Midbrain (tissue), 1 donor: ENCODE results near the gene SDE2.
A peak's percentile ranks its signal among the peaks of the same experiment; 100 is the strongest.
"Not testable (repeated sequence)": the region's sequence is repeated elsewhere in the genome, so short reads cannot be mapped to it uniquely, and the experiment has no call there.

Source experiments
- DNase-seq: peaks from one replicate; lab custom pipeline; 2025; lab: John Stamatoyannopoulos, UW

The SDE2 gene

DNA sequence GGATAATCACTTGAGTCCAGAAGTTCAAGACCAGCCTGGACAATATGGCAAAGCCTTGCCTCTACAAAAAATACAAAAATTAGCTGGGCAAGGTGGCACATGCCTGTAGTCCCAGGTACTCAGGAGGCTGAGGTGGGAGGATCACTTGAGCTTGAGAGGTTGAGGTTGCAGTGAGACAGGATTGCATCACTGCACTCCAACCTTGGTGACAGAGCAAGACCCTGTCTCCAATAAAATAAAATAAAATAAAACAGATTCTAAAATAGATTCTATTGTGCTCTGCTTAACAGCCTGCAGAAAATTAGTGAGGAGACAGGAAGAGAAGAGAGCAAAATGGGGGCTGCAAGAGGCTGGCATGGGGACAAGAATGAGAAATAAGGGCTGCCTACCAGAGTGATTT is 7.5 kb upstream of the SDE2 start:
- no peak for DNase-seq

DNA sequence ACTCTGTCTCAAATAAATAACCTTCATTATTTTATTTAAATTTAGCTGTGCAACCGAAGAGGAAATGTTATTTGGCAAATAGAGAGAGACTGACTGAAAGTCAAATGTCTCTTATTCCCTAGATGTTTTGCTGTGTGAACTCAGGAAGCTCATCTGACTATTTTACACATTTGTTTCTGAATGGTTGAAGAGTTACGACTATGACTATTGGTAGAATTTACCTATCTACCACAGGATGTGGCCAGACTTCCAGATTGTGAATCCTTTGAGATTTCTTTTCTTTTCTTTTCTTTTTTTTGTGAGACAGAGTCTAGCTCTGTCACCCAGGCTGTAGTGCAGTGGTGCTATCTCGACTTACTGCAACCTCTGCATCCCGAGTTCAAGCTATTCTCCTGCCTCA is 5.3 kb upstream of the SDE2 start:
- DNase-seq, result no peak

DNA sequence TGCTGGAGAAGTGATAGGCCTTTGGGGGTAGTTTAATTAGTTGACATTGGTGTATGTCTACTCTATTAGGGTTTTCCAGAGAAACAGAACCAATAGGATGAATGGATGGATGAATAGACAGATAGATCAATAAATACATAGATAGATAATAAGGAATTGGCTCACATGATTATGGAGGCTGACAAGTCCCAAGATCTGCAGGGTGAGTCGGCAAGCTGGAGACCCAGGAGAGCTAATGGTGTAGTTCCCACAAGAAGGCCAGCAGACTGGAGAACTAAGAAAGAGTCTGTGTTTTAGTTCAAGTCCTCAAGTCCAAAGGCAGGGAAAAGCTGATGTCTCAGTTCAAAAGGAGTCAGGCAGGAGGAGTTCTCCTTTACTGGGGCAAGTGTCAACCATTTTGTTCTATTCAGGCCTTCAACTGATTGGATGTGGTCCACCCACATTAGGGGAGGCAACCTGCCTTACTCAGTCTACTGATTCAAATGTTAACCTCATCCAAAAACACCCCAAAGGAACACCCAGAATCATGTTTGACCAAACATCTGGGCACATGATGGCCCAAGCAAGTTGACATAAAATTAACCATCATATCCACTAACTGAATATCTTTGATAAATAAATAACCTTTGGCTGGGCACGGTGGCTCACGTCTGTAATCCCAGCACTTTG is 4.5 kb upstream of the SDE2 start:
- no peak for DNase-seq

DNA sequence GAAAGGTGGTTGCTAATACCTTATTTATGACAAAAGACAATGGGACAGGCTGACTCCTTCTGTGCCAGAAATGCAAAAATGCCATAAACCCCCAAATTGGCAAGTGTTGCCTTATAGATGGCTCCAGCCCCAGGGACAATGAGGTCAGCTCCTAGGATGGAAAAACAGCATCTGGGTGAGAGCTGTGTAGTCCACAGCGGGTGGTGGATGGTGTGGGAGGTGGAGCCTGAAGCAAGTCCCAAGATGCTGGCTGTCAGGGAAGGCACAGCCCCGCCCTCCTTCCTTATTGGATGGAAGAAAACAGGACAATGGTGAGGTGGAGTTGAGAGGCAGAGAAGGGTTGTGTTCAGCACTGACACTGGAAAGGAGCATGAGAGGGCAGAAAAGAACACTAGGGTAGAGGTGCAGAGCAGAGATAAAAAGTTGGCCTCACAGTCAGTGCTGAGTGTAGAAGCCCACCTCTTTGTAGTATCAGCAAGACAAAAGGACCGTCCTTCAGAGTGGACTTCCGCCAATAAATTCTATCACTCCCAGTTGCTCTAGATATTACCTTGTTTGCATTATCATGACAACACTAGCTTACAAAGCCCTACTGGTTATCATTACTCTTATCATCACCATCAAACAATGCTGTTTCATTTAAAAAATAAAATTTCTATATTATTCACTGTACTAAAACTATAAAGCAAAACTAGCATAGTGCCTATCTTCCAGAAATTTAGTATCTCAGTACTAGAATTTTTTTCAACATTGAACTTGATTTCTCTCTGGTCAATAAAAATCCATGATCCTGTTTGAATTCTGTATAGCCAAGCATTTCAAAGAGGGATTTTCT is 3.7 kb upstream of the SDE2 start:
- no peak for DNase-seq

DNA sequence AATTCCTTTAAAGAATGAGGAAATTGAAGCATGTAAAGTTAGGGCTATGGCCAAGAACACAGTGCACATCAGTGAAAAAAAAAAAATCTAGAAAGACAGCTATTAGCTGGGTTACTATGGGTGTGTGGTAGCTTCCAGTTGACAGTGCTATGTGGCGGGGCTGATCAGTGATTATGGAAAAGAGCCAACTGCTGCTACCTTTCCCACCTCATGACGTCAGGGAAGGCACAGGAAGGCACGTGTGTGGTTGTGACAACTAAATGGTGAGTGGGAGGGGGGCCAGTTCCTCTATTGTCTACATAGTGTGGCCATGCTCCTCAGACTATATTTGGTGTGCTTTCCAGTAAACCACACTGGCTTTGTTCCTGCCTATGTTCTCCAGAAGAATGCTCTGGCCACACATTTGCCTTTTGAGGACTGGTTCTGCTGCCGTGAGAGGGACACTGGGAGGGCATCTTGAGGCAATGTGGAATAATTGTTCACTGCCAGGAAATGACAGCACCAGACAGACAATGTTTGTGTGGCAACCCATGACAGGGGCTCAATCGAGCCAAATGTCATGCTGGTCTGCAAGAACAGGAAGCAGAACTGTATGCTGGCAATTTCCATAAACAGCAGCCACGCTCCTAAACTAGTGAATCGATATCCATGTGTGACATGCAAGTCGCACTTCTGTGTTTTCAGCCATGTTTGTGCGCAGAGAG is 3.0 kb upstream of the SDE2 start:
- peak; percentile 42 for DNase-seq

DNA sequence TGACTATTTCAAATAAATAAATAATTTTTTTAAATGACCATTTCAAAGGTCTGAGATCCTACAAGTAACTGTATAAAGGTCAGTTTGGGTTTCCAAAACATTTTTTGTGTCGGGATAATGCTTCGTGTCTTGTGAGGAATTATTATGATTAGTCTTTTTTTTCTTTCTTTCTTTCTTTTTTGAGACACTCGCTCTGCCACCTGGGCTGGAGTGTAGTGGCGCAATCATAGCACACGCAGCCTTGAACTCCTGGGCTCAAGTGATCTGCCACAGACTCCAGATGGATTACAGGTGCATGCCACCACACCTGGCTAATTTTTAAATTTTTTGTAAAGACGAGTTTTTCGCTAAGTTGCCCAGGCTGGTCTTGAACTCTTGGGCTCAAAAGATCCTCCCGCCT is 1.9 kb upstream of the SDE2 start:
- DNase-seq, result no peak

DNA sequence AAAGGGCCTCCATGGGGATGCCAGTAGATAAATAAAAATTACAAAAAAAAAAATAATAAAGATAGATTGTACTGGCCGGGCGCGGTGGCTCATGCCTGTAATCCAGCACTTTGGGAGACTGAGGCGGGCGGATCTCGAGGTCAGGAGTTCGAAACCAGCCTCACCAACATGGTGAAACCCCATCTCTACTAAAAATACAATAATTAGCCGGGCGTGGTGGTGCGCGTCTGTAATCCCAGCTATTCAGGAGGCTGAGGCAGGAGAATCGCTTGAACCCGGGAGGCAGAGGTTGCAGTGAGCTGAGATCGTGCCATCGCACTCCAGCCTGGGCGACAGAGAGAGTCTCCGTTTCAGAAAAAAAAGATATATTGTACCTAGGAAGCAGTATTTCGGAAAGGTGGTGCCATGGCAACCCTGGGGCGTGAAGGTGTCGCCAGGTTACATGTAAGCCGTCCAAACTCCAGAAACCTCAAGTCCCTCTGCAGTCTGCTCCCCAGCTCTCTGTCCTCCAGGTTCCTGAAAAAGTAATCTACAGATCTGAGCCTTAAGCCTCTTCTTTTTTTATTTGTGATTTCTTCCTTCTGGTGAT is 1.4 kb upstream of the SDE2 start:
- DNase-seq, result not testable (repeated sequence)

DNA sequence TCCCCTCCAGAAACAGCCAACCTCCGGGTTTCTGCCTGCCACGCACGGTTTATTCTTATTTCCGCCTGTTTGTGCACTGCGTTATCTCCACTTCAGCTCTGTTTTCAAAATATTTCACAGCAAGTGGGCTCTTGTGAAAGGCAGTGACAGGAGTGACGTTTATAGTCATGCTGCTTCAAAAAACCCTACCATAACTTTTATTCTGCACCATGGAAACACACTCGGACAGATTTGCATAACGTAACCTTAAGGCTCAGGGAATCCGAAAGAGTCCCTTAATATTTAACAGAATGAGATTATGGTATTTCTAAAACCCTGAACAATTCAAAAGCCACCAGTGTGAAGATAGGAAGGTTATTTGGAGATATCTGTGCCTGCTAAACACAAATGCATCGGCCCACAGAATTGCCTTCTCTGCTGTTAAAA is 782 bp upstream of the SDE2 start:
- DNase-seq, result no peak

DNA sequence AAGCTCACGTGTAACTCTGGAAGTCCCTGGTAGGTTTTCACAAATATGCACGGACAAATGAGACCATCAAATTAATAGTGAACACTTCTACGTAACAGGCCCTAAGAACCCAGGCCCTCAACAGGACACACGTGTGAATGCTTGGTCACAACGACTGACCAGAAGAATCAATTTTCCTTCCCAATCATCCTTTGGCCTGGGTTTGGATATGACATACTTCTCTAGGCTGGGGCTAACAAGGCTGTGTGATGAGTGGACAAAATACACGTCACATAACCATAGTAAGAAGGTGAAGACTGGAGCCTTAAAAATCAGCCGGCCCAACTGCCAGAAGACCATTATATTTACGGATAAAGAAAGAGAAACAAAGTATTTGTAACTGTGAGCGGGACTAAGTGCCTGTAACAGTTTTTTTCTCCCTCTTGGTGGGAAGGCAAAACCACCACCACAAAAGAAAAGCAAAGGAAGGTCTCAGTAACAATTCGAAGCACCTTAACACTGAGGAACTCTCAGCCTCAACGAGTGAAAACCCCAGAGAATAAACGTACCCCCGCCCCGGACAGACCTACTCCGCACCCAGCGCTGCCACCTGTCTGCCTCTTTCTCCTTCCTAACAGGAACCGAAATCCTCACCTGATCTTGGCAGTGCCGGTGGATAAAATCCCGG is 450 bp downstream of the SDE2 start:
- DNase-seq, result no peak

DNA sequence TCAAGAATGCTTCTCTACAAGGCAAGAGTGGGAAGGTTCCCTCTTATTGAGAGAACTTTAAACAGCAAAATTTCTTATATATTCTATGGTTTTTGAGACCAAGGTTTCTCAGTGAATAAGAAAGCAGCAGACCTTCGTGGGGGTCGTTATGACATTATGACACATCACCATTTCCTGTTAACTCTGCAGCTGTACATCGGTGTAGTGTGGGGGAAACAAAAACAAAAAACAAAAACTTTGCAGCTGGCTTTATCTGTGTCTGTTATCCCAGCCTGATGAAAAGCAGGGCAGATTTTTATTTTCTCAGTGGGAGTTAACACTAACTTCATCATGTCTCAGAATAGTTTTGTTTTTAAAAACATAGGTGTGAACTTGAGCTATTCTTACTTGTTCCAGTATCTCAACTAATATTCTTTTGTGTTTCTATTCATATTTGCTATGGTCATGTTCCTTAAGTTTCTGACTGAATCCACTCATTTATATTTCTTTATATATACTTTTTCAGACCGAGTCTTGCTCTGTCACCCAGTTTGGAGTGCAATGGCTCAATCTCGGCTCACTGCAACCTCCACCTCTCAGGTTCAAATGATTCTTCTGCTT is 2.1 kb downstream of the SDE2 start:
- DNase-seq, result no peak

DNA sequence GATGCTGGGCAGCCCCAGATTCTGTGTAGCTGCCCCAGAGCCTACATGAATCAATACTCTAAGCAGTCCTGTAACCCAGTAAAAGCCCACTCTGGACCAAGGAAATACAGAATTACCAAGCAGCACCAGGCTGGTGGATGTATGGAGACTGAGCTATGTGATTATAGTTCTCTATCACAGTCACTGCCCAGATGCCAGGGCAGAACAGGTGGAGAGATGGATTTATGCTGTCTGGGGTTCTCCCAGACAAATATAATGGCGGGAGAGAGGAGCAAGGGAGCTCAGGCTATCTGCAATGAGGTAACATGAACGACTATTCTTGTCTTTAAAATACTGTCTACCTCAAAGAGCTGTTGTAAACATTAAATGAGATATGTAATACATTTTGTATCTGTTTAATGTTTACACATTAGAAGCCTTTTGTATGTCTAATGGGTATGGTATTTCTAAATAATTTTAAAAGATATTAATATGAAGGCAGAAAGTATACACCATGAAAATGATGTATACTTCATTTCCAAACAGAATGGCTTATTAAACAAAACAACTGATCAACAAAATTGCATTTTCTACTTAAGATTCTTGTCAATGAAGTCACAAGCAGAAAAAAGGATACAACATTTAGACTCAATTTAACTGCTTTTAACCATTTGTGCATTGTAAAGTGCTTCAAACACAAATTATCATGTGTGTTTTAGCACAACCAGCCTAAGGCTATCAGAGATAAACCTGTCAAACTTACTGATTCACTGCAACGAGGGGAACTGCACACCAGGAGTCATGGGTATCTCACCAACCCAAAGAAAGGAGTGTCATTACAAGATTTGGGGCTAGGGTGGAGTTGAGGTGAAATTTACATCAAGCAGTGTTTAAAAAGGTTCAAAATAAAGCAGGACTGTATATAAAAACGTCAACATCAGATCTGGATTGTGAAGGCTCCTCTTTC is 3.0 kb downstream of the SDE2 start:
- DNase-seq, result no peak

DNA sequence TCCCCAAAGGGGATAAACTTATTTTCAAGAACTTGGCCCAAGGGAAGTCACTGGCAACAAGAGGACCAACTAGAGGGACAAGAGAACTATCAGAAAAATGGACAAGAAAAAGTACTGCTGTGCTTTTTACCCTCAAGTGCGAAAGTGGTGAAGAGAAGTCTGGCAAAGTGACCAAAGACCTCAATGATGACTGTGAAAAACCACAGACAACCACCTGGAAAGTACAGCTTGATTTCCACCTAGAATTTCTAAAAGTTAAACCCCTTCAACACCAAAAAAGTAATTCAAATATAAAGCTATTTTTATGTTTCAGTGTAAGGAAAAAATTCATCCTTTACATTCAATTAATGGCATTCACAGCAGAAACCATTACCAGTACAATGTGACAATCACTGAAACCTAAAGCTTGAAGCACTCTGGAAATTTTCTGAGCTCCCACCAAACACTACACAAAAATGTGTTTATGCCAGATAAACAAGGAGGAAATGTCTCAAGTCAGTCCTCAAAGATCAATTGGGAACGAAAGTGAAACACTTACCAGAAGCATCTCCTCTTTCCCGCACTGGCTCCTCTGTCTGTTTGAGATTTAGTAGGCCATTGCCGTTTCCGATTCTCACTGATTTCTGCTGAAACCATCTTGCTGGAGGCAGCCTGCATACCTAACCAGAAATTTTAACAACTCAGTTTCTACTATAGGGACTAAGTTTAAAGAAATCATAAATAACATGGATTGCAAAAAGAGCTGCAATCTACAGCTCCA is 8.3 kb downstream of the SDE2 start:
- DNase-seq, result no peak

DNA sequence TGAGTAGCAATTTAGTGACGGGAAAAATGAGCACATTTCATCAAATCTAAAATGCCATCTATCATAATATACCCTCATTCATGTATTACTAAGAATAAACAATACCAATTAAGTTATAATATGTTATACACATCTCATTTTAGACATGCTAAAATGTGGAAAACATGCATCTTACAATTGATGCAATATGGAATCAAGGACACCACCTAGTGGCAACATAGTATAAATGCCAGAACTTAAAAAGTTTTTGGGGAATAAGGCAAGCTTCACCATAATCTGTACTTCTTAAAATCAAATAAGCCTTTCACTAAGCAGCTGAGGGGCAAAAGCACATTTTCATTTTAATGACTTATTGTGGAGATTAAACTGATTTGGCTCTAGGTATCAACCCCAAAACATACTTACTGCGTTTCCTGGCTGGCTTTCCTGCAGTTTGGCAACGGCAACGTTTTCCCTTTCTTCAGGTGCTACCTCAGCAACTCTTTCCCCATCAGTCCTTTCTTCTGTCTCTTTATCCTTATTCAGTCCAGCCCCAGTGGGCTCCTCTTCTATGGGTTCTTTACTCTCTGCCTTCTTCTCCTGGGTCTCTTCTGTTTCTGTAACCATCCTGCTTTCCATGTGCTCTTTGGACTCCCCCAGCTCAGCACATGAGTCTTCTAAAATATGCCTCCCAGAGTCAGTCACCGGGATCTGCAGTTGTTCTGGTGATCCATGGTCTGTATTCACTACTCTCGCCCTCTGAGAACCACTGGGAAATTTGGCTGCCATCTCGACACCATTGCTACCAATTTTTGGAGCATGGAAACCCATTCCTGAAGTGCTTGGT is 11.4 kb downstream of the SDE2 start:
- DNase-seq, result peak; percentile 15

DNA sequence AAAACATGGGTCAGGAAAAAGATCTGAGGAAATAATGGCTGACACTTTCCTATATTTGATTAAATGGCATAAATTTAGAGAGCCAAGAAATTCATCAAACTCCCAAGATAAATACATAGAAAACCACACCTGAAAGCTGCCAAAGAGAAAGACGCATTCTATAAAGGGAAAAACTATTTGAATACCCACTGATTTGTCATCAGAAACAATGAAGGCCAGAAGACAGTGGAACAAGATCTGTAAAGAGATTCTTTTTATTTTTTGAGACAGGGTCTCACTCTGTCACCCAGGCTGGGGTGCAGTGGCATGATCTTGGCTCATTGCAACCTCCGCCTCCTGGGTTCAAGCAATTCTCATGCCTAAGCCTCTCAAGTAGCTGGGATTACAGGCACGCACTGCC is 17.4 kb downstream of the SDE2 start:
- DNase-seq, result no peak

DNA sequence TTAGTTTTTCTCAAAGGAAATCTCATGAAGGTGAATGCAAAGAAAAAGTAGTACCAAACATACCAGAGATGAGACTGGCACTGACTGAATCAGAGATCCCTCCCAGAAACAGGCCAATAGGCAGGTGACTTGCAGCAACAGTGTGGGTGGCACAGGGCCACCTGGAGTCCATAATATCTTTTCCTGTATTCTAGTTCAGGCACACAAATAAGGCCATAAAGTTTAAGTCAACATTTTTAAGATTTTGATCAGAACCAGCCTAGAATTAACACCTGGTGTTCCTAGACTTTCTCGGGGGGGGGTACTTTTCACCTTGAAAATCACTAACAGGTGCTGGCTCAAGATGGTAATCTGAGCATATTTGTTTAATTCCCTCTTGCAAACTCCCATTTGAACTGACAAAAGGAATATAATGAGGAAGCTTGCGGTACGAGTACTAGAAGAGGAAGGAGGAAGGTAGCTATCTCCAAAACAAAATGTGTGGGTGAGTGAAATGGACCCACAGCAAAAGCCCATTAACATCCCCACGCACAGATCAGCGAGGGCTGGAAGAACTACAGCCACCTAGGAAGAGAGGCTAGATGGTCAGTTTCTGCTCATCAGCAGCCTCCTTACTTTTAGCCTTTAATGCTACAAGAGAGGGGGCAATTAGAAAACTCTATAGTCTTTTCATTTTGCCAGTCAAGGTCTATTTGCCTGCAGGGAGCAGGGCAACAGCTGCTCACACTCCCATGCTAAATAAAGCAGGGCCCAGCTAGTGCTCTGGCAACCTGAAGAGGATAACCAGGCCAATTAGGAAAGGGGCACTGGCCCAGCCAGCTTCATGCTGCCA is 18.9 kb downstream of the SDE2 start:
- DNase-seq, result no peak

DNA sequence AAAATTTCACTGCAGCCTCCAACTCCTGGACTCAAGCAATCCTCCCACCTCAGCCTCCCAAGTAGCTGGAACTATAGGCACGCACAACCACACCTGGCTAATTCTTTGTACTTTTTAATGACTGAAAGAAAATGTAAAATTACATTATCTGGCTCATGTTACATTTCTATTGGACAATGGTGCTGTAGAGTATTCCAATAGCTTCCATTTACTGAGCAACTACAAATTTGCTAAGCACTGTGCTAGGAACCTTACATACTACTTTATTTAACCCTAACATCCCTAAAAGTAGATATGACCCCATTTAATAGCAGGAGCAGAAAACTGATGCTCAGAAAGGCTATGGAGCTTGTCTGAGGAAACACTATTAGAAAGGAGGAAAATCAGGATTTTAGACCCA is 19.7 kb downstream of the SDE2 start:
- no peak for DNase-seq

DNA sequence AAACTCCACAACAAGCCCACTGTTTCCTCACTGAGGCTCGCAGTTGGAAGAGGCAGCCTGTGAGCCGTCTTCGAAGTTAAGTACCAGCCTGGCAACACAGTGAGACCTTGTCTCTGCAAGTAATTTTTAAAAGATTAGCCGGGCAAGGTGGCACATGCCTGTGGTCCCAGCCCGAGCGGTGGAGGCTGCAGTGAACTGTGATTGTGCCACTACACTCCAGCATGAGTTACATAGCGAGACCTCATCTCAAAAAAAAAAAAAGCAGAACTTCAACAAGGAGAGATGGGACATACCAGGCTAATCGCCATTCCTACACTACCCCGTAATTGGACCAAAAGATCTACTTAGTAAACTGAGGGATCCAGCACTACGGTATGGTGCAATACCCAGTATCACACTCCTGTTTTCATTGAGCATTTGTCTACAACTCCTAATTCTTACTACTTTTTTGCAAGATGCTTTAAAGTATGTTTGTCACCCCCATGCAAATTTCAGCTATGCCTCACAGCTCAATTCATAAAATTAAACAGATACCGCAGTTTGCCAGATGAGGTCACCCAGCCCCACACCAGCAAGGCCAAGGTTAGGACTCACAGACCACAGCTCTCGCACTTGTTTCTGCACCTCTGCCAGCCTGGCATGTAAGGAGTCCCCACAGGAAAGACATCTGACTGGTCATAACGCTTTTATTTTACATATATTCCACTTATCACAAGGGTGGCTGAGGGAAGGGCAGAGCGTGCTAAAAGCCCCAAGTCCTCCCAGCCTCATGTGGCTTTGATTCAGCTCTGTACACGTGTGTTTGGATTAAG is 21.0 kb downstream of the SDE2 start:
- DNase-seq, result no peak
